Endothelial cell of umbilical vein (primary cell): Measurements from ENCODE around the gene POLE.

ENCODE experiments used
- EZH2 ChIP-seq: IDR thresholded peaks from 2 replicates; pipeline ENCODE4 v1.6.1; 2012; ENCODE audit warnings: borderline replicate concordance, low read depth, mild to moderate bottlenecking, moderate library complexity, low read length, inconsistent platforms; ENCODE audit not compliant: severe bottlenecking
- FOS ChIP-seq: IDR thresholded peaks from 2 replicates; pipeline ENCODE4 v1.6.1; 2011; ENCODE audit warnings: mild to moderate bottlenecking, low read length, moderate library complexity, borderline replicate concordance; ENCODE audit not compliant: insufficient read depth
- POLR2A ChIP-seq: IDR thresholded peaks from 2 replicates; pipeline ENCODE4 v1.6.1; 2012; ENCODE audit warnings: low read depth, mild to moderate bottlenecking, control low read depth, low read length
- POLR2AphosphoS5 ChIP-seq: IDR thresholded peaks from 2 replicates; pipeline ENCODE4 v1.6.1; 2012; ENCODE audit warnings: low read depth, mild to moderate bottlenecking, control low read depth, low read length, moderate library complexity; ENCODE audit not compliant: insufficient read depth
- TF ChIP-seq, protein P1 (sequence below), 2 donors: IDR thresholded peaks; 1 replicate in 1 of 2; 2 replicates in 1 of 2; pipeline ENCODE4 v1.5.1; 2011; ENCODE audit warnings: low read length in 2 of 2, mild to moderate bottlenecking in 2 of 2, moderate library complexity in 2 of 2, control low read depth in 1 of 2, inconsistent platforms in 1 of 2, low read depth in 1 of 2; ENCODE audit not compliant: insufficient read depth in 1 of 2; ENCODE audit errors: extremely low read depth in 1 of 2

DNA sequence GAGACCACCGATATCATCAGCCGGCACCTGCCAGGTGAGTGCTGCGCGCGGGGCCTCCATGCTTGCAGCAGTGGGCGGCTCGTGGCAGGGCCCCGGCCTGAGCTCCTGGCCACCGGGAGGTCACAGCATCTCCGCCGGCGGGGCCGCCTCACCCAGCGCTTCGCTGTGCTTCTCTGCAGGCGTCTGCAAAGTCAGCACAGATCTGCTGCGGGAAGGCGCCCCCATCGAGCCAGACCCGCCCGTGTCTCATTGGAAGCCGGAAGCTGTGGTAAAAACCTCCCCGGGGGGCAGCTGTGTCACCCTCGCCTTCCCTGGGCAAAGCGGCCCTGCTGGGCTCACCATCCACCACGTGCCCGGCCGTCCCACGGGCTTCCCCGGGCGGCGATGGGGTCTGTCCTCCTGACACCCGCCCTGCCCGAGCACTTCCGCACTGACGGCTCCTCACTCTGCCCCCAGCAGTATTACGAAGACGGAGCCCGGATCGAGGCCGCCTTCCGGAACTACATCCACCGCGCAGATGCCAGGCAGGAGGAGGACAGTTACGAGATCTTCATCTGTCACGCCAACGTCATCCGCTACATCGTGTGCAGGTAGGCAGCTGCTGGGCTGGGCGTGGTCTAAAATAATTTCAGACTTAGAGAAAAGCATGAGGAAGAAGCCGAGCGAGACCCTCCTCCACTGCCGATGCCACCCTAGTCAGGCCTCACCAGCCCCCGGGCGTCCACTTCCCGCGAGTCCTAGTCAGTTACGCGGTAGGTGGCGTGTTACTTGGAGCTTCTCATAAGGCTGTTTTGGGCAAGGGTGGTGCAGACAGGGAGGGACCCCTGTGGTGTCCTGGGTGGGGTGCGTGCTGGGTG, 30.6 kb upstream of the POLE start:
- TF ChIP-seq, protein P1, sequence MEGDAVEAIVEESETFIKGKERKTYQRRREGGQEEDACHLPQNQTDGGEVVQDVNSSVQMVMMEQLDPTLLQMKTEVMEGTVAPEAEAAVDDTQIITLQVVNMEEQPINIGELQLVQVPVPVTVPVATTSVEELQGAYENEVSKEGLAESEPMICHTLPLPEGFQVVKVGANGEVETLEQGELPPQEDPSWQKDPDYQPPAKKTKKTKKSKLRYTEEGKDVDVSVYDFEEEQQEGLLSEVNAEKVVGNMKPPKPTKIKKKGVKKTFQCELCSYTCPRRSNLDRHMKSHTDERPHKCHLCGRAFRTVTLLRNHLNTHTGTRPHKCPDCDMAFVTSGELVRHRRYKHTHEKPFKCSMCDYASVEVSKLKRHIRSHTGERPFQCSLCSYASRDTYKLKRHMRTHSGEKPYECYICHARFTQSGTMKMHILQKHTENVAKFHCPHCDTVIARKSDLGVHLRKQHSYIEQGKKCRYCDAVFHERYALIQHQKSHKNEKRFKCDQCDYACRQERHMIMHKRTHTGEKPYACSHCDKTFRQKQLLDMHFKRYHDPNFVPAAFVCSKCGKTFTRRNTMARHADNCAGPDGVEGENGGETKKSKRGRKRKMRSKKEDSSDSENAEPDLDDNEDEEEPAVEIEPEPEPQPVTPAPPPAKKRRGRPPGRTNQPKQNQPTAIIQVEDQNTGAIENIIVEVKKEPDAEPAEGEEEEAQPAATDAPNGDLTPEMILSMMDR (IDR thresholded peaks at IDR 0.05; ENCODE audit: extremely low read depth in 1 of 2, insufficient read depth in 1 of 2, low read depth in 1 of 2, low read length in 2 of 2) = no peak
- TF ChIP-seq POLR2A (no peak), EZH2 (no peak), POLR2AphosphoS5 (no peak), FOS (no peak)
